Upper lobe of right lung (tissue), 1 donor: Measurements from ENCODE around the gene PSMB1. TPM values are rescaled to one million over a fixed set of nuclear protein-coding genes. Genes with fewer than 3 reads are reported as not detected.

Experiments
- ATAC-seq: fragments of 200-7000 bp; cut with Tn5 transposase; one replicate; pipeline ENCODE4 v1.9.1; 2020; ENCODE audit warnings: mild to moderate bottlenecking, moderate library complexity
- DNase-seq: peaks from one replicate; pipeline ENCODE4 v3.0.0-alpha.2; 2020
- H3K27ac ChIP-seq: fragments of 200-600 bp; one replicate; pipeline ENCODE4 v1.8.0; 2022
- H3K27me3 ChIP-seq: fragments of 200-600 bp; one replicate; pipeline ENCODE4 v1.8.0; 2022; ENCODE audit warnings: mild to moderate bottlenecking
- H3K36me3 ChIP-seq: fragments of 200-600 bp; one replicate; pipeline ENCODE4 v1.8.0; 2022
- H3K4me1 ChIP-seq: fragments of 200-600 bp; one replicate; pipeline ENCODE4 v1.8.0; 2022
- H3K4me3 ChIP-seq: fragments of 200-600 bp; one replicate; pipeline ENCODE4 v1.8.0; 2022; ENCODE audit warnings: mild to moderate bottlenecking
- H3K9me3 ChIP-seq: fragments of 200-600 bp; one replicate; pipeline ENCODE4 v1.8.0; 2022
- intact Hi-C: fragments of 100-400 bp; cut with DNase I; formaldehyde crosslinking; loops from one replicate; pipeline ENCODE4 v1.11.0; 2022
- total RNA-seq: library from RNA; stranded (reverse); fragmentation: NEBNext Ultra II Directional; extraction: Animal tissue kit (Norgen Biotek cat#: 25700); gene quantifications from one replicate; pipeline ENCODE4 v1.2.1, GENCODE V29; 2021
- TF ChIP-seq, protein P1 (sequence below): fragments of 200-600 bp; IDR thresholded peaks from one replicate; pipeline ENCODE4 v1.8.0; 2022; ENCODE audit warnings: antibody characterized with exemption
- donor health status: DM: no; HTN: yes; CAD: no; lungs with severe emphysema.

Gene PSMB1
- total RNA-seq, 1 donor from 2014 or later, result 111 TPM

DNA sequence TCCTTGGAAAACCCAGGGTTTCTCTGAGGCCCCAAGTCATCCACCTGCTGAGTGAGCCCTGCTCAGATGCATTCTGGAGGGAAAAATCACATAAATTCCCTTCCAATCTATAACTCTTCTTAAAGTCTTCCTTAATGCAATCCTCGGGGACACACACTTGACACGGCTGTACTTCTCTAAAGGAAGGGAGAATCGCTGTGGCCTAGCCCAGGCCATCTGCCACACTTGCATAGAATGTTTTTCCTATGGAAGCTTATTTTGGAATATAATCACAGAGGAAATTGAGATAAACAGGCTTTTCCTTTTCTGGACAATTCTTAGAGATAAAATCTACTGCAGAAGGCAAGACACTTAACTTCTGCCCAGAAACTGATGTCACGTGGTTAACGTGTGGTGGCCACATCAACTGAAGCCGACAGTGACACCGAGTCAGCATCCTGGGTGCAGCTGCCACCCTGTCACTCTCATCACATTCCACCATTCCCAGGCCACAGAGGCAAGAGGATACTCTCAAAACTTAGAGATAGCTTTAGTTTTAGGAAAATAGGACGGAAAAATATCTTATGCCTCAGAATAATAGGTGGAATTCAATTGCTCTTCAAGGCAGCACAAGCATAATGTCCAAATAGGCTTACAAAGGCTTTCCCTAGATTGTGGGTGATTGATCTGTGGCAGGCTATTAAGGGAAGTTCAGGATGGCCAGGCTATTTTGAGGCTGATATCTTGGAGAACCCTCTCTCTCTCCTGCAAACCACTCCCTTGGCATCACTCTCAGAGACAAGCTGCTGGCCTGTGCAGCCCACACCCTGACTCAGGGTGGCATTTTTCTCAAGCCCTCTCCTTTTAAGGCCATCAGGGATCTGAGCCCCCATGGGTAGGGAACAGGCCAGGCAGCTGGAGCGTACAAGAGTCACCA, 29.6 kb downstream of the PSMB1 start:
- peaks cover 16% of the 10 kb centered on the region for H3K4me1 ChIP-seq
- H3K27ac ChIP-seq, result no peak overlapping the region
- ATAC-seq (peak; percentile 21), DNase-seq (no peak)
- no peaks in the 10 kb centered on the region for H3K36me3 ChIP-seq
- H3K4me3 ChIP-seq, result no peak overlapping the region
- no peaks in the 10 kb centered on the region for H3K9me3 ChIP-seq
- intact Hi-C loops, result no loop called here
- TF ChIP-seq, protein P1, sequence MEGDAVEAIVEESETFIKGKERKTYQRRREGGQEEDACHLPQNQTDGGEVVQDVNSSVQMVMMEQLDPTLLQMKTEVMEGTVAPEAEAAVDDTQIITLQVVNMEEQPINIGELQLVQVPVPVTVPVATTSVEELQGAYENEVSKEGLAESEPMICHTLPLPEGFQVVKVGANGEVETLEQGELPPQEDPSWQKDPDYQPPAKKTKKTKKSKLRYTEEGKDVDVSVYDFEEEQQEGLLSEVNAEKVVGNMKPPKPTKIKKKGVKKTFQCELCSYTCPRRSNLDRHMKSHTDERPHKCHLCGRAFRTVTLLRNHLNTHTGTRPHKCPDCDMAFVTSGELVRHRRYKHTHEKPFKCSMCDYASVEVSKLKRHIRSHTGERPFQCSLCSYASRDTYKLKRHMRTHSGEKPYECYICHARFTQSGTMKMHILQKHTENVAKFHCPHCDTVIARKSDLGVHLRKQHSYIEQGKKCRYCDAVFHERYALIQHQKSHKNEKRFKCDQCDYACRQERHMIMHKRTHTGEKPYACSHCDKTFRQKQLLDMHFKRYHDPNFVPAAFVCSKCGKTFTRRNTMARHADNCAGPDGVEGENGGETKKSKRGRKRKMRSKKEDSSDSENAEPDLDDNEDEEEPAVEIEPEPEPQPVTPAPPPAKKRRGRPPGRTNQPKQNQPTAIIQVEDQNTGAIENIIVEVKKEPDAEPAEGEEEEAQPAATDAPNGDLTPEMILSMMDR, result no peak
- H3K27me3 ChIP-seq, result no peaks in the 10 kb centered on the region

GRCh38 chr6:170522565-170523183, 30.4 kb downstream of the PSMB1 start:
- Histone ChIP-seq H3K4me3 (no peak overlapping the region), H3K27me3 (no peaks in the 10 kb centered on the region), H3K9me3 (no peaks in the 10 kb centered on the region), H3K4me1 (peaks cover 16% of the 10 kb centered on the region), H3K36me3 (no peaks in the 10 kb centered on the region), H3K27ac (no peak overlapping the region)
- intact Hi-C loops, result no loop called here
- no peak for DNase-seq
- ATAC-seq, result peak; percentile 56
- TF ChIP-seq, protein P1, result no peak

DNA sequence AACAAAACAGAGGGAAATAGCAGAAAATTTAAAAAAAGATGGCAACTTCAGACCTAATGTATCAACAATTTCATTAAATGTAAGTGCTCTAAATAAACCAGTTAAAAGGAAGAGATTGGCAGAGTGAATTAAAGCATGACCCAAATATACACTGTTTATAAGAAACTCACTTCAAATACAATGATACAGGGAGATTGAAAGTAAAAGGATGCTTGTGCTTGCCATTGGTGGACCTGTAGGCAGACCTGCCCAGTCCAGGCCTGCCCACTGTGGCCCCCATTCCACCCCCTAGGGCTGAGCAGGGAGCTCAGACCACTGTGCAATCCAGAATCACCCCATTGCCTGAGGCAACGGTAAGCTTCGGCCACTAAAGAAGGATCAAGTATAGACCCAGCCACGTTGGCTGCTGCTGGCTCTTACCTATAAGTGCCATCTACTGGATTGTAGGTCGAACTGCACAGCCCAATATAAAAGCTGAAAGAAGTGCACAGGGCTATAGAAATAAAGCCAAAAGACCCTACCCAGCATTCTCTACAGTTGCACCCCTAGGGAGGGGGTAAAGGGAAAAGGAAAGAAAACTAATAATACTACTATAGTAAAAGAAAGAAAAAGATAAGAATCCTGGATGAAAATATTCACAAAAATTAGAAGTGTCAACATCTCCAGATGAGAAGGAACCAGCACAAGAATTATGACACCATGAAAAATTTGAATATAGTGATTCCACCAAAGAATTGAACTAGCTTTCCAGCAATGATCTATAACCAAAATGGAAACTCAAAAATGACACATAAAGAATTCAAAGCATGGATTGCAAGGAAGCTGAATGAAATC, 36.1 kb downstream of the PSMB1 start:
- Histone ChIP-seq H3K4me1 (no peaks in the 10 kb centered on the region), H3K4me3 (no peak overlapping the region), H3K27ac (no peak overlapping the region), H3K27me3 (no peaks in the 10 kb centered on the region), H3K9me3 (no peaks in the 10 kb centered on the region), H3K36me3 (no peaks in the 10 kb centered on the region)
- ATAC-seq, result peak; percentile 96
- TF ChIP-seq, protein P1, result peak; percentile 78
- intact Hi-C loops, result no loop called here
- DNase-seq, result no peak

- intact Hi-C loops, result no loop called here
- H3K4me1 ChIP-seq, result no peaks in the 10 kb centered on the region
- no peaks in the 10 kb centered on the region for H3K36me3 ChIP-seq
- no peak overlapping the region for H3K4me3 ChIP-seq
- ATAC-seq, result no peak
- H3K27me3 ChIP-seq, result no peaks in the 10 kb centered on the region
- no peak overlapping the region for H3K27ac ChIP-seq
- no peak for DNase-seq
- H3K9me3 ChIP-seq, result no peaks in the 10 kb centered on the region
- TF ChIP-seq, protein P1, result no peak
Observed at GRCh38 chr6:170514908-170515307, 38.2 kb downstream of the PSMB1 start.

DNA sequence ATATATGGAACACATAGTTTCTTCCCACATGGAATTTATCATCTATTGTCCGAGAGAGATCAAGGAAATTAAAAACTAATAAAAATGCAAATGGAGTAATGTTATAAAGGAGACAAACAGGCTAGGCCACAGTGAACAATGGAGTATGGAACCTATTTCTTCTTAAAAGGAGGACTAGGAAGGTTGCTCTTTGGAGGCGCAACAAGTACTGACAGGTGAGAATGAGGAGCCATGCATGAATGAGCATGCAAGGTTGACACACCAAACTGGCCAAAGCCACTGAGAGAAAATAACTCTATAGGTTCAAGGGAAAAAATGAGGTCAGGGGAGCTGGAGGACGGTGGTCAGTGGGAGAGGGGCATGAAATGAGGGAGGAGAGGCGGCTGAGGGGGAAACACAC, 40.9 kb downstream of the PSMB1 start:
- Histone ChIP-seq H3K27ac (no peak overlapping the region), H3K9me3 (no peaks in the 10 kb centered on the region), H3K36me3 (no peaks in the 10 kb centered on the region), H3K4me1 (no peaks in the 10 kb centered on the region), H3K4me3 (no peak overlapping the region), H3K27me3 (no peaks in the 10 kb centered on the region)
- no peak for ATAC-seq
- TF ChIP-seq, protein P1, result no peak
- intact Hi-C loops, result no loop called here
- DNase-seq, result no peak
